Mesendoderm (in vitro differentiated cells): ENCODE results near the gene RCOR3. TPM values are rescaled to one million over a fixed set of nuclear protein-coding genes. Genes with fewer than 3 reads are reported as not detected.
A peak's percentile ranks its signal among the peaks of the same experiment; 100 is the strongest.

Experiments
- DNase-seq: peaks from one replicate; pipeline ENCODE4 v3.0.0; 2013
- H2AK5ac ChIP-seq: 2 replicates; pipeline ENCODE4 v1.6.1; 2013; ENCODE audit warnings: low read length, inconsistent platforms
- H2BK120ac ChIP-seq: 2 replicates; pipeline ENCODE4 v1.6.1; 2013; ENCODE audit warnings: low read depth, mild to moderate bottlenecking, low read length, moderate library complexity, mixed read lengths
- H2BK15ac ChIP-seq: replicated peaks from 2 replicates; pipeline ENCODE4 v1.6.1; 2013; ENCODE audit warnings: low read depth, mild to moderate bottlenecking, moderate library complexity
- H2BK5ac ChIP-seq: 2 replicates; pipeline ENCODE4 v1.6.1; 2013; ENCODE audit warnings: low read length, inconsistent platforms
- H3K18ac ChIP-seq: 2 replicates; pipeline ENCODE4 v1.6.1; 2013; ENCODE audit warnings: mild to moderate bottlenecking, low read length, mixed read lengths
- H3K23ac ChIP-seq: one replicate; pipeline ENCODE4 v1.6.1; 2013; ENCODE audit warnings: low read length
- H3K27ac ChIP-seq: 2 replicates; pipeline ENCODE4 v1.5.1; 2013; ENCODE audit warnings: low read depth, mild to moderate bottlenecking, inconsistent platforms, low read length, moderate library complexity
- H3K27me3 ChIP-seq: 2 replicates; pipeline ENCODE4 v1.6.1; 2013; ENCODE audit warnings: low read length, control low read depth, mild to moderate bottlenecking, inconsistent platforms; ENCODE audit not compliant: insufficient read depth, poor library complexity
- H3K36me3 ChIP-seq: 2 replicates; pipeline ENCODE4 v1.6.1; 2013; ENCODE audit warnings: low read length, inconsistent platforms; ENCODE audit not compliant: control insufficient read depth, insufficient read depth
- H3K4ac ChIP-seq: one replicate; pipeline ENCODE4 v1.6.1; 2013; ENCODE audit warnings: low read depth, mild to moderate bottlenecking, low read length, moderate library complexity
- H3K4me1 ChIP-seq: 2 replicates; pipeline ENCODE4 v1.6.1; 2013; ENCODE audit warnings: low read depth, low read length, inconsistent platforms; ENCODE audit not compliant: control insufficient read depth
- H3K4me2 ChIP-seq: 2 replicates; pipeline ENCODE4 v1.6.1; 2013; ENCODE audit warnings: low read length
- H3K4me3 ChIP-seq: 2 replicates; pipeline ENCODE4 v1.5.1; 2013; ENCODE audit warnings: mild to moderate bottlenecking, low read length
- H3K56ac ChIP-seq: one replicate; pipeline ENCODE4 v1.6.1; 2013; ENCODE audit warnings: low read length
- H3K79me1 ChIP-seq: 2 replicates; pipeline ENCODE4 v1.6.1; 2013; ENCODE audit warnings: low read length, inconsistent platforms
- H3K79me2 ChIP-seq: 2 replicates; pipeline ENCODE4 v1.6.1; 2013; ENCODE audit warnings: mild to moderate bottlenecking, low read length; ENCODE audit not compliant: control insufficient read depth, insufficient read depth
- H3K9ac ChIP-seq: 2 replicates; pipeline ENCODE4 v1.6.1; 2013; ENCODE audit warnings: low read length, inconsistent platforms
- H4K5ac ChIP-seq: one replicate; pipeline ENCODE4 v1.6.1; 2013; ENCODE audit warnings: low read length
- H4K8ac ChIP-seq: one replicate; pipeline ENCODE4 v1.6.1; 2013; ENCODE audit warnings: low read depth, mild to moderate bottlenecking, control low read depth, low read length, moderate library complexity
- WGBS: extraction: QIAGEN DNeasy Blood & Tissue Kit; methylation state at CpG from one replicate; pipeline ENCODE4 v1.1.7; 2013; ENCODE audit warnings: low lambda C conversion rate, missing lambda C conversion rate; ENCODE audit not compliant: insufficient coverage; ENCODE audit errors: extremely low coverage; 5-methylcytosine and 5-hydroxymethylcytosine counted together
- polyA plus RNA-seq, 2 experiments: library from polyadenylated mRNA; stranded (reverse); fragments of 200-250 nt; gene quantifications; one replicate each; pipeline ENCODE4 v1.2.3, GENCODE V29; 2013

RCOR3 gene
- 18.2 TPM for polyA plus RNA-seq (2013, experiment 1 of 2)
- polyA plus RNA-seq (2013, experiment 2 of 2): 17.7 TPM

GRCh38 chr1:211258756-211259637, at the start of gene RCOR3:
RCOR3 (plus strand) TSS chr1:211259366; CDS start chr1:211259561, 195 bp downstream.
- peak; percentile 95 for DNase-seq
- Histone ChIP-seq H3K4me1 (no peaks in the 10 kb centered on the region), H3K23ac (peak within 1 kb of the TSS; percentile 80), H3K27ac (peak within 1 kb of the TSS; percentile 100), H3K36me3 (no peaks in the 10 kb centered on the region), H3K79me1 (peaks cover 2% of the 10 kb centered on the region), H2AK5ac (no peak within 1 kb of the TSS), H4K8ac (peak within 1 kb of the TSS; percentile 77), H3K4ac (peak within 1 kb of the TSS; percentile 98), H3K79me2 (peaks cover 9% of the 10 kb centered on the region), H4K5ac (peak within 1 kb of the TSS; percentile 35), H2BK5ac (peak within 1 kb of the TSS; percentile 97), H2BK15ac (no peak within 1 kb of the TSS), H3K27me3 (no peaks in the 10 kb centered on the region), H3K4me3 (peak within 1 kb of the TSS; percentile 94), H2BK120ac (peak within 1 kb of the TSS; percentile 97), H3K18ac (peak within 1 kb of the TSS; percentile 97), H3K9ac (peak within 1 kb of the TSS; percentile 97), H3K56ac (peak within 1 kb of the TSS; percentile 99), H3K4me2 (peak within 1 kb of the TSS; percentile 72)
- no CpG with 5 or more reads among the region's 97 CpGs for WGBS

DNA sequence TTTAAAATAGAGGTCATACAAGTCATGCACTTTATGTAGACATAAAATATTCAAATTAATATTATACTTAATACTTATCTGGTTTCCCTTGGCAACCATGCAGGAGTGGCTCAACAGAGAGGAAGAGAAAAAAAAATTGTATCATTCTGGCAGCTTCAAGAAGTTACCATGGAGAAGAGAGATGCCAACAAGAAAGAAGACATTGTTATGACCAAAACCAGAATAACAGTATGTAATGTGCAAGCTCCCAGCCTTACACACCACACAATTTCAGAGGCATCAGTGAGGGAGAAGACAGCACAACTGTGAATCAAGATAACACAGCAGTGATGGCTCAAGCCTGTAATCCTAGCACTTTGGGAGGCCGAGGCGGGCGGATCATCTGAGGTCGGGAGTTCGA, 49.1 kb upstream of the RCOR3 start:
- Histone ChIP-seq H3K18ac (no peak overlapping the region), H4K8ac (no peak overlapping the region), H3K79me2 (no peaks in the 10 kb centered on the region), H2BK15ac (no peak overlapping the region), H3K79me1 (no peaks in the 10 kb centered on the region), H2AK5ac (no peak overlapping the region), H3K27ac (no peak overlapping the region), H3K36me3 (no peaks in the 10 kb centered on the region), H4K5ac (no peak overlapping the region), H2BK120ac (no peak overlapping the region), H3K23ac (no peak overlapping the region), H3K4me3 (no peak overlapping the region), H3K4me1 (no peaks in the 10 kb centered on the region), H3K4ac (no peak overlapping the region), H3K27me3 (no peaks in the 10 kb centered on the region), H3K4me2 (no peak overlapping the region), H2BK5ac (no peak overlapping the region), H3K56ac (no peak overlapping the region), H3K9ac (no peak overlapping the region)
- no CpG with 5 or more reads among the region's 5 CpGs for WGBS
- no peak for DNase-seq

DNA sequence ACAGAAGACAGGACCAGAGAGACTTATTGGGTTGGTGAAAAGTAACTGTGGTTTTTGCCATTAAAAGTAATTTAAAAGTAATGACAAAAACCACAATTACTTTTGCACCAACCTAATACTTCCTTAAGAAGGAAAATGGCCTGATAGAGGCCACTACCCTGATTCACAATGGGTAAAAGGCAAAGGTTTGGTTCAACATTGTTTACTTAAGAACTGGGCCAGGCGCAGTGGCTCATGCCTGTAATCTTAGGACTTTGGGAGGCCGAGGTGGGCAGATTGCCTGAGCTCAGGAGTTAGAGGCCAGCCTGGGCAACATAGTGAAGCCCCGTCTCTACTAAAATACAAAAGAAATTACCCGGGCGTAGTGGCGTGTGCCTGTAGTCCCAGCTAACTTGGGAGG, 48.2 kb upstream of the RCOR3 start:
- Histone ChIP-seq H3K79me1 (no peaks in the 10 kb centered on the region), H3K9ac (no peak overlapping the region), H2BK120ac (no peak overlapping the region), H4K8ac (no peak overlapping the region), H3K4me2 (no peak overlapping the region), H3K27ac (no peak overlapping the region), H3K36me3 (no peaks in the 10 kb centered on the region), H2BK15ac (no peak overlapping the region), H3K23ac (no peak overlapping the region), H3K4ac (no peak overlapping the region), H4K5ac (no peak overlapping the region), H3K27me3 (no peaks in the 10 kb centered on the region), H2AK5ac (no peak overlapping the region), H3K18ac (no peak overlapping the region), H3K4me1 (no peaks in the 10 kb centered on the region), H3K79me2 (no peaks in the 10 kb centered on the region), H3K4me3 (no peak overlapping the region), H3K56ac (no peak overlapping the region), H2BK5ac (no peak overlapping the region)
- WGBS: no CpG with 5 or more reads among the region's 6 CpGs
- no peak for DNase-seq

DNA sequence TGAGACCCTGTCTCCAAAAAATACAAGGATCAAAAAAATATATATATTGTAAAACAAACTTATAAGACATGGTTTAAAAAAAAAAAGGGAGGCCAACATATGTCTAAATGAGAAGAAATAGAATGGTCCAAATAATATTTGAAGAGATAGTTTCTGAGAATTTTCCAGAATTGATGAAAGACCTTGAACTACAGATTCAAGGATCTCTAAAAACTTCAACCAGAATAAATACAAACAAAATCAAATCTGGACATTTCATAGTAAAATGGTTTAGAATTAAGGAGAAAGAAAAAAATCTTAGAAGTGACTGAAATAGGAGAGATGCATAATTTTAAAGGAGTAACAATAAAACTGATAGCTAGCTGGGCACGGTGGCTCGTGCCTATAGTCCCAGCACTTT, 45.5 kb upstream of the RCOR3 start:
- Histone ChIP-seq H3K9ac (no peak overlapping the region), H3K23ac (no peak overlapping the region), H4K5ac (no peak overlapping the region), H3K79me2 (no peaks in the 10 kb centered on the region), H3K27ac (no peak overlapping the region), H2BK120ac (no peak overlapping the region), H3K79me1 (no peaks in the 10 kb centered on the region), H2AK5ac (no peak overlapping the region), H3K18ac (no peak overlapping the region), H4K8ac (no peak overlapping the region), H2BK5ac (no peak overlapping the region), H3K4me3 (no peak overlapping the region), H3K56ac (no peak overlapping the region), H3K4me1 (no peaks in the 10 kb centered on the region), H3K27me3 (no peaks in the 10 kb centered on the region), H3K4ac (no peak overlapping the region), H3K36me3 (no peaks in the 10 kb centered on the region), H3K4me2 (no peak overlapping the region), H2BK15ac (no peak overlapping the region)
- WGBS: no CpG with 5 or more reads among the region's 2 CpGs
- DNase-seq: no peak

DNA sequence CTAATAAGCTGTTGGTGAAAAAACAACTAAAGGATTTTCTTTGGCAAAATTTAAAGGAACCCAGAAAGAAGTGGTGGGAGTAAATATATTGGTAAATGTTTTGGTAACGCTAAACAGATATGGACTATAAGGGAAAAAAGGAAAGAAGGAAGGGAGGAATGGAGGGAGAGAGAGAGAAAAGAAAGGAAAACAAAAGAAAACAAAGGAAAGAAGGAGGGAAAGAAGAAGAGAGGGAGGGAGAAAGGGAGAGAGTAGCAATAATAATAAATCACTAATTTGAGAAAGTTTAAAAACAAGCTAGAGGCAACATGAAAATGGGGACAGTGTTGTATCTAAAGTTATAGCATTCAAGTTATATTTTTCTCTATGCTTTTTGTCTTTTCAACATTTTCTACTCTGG, 43.6 kb upstream of the RCOR3 start:
- Histone ChIP-seq H2BK15ac (no peak overlapping the region), H2BK5ac (no peak overlapping the region), H3K23ac (no peak overlapping the region), H2AK5ac (no peak overlapping the region), H3K79me2 (no peaks in the 10 kb centered on the region), H3K27ac (no peak overlapping the region), H4K5ac (no peak overlapping the region), H3K4me2 (no peak overlapping the region), H4K8ac (no peak overlapping the region), H3K79me1 (no peaks in the 10 kb centered on the region), H3K4me3 (no peak overlapping the region), H3K4me1 (no peaks in the 10 kb centered on the region), H3K36me3 (no peaks in the 10 kb centered on the region), H3K56ac (no peak overlapping the region), H3K4ac (no peak overlapping the region), H3K27me3 (no peaks in the 10 kb centered on the region), H2BK120ac (no peak overlapping the region), H3K18ac (no peak overlapping the region), H3K9ac (no peak overlapping the region)
- no peak for DNase-seq
- 100% methylated on average over 1 of the region's 1 CpG for WGBS
